ENCODE results near the gene CEP44. TPM values are rescaled to one million over a fixed set of nuclear protein-coding genes. Genes with fewer than 3 reads are reported as not detected.

Gene CEP44
- total and polyA plus RNA-seq, 4 donors: 2.2 to 18.7 (median 6.1) TPM

GRCh38 chr4:174316546-174316945 is 32.8 kb downstream of the CEP44 start:
- no peaks in the 10 kb centered on the region for H3K9me3 ChIP-seq (ENCODE audit: control insufficient read depth in 4 of 4, low read length in 3 of 4)
- WGBS: 95% methylated on average over 1 of the region's 1 CpG
- no peaks in the 10 kb centered on the region for H3K4me1 ChIP-seq (ENCODE audit: control insufficient read depth in 4 of 4, insufficient read depth in 4 of 4, low read length in 3 of 4)
- H3K27ac ChIP-seq (ENCODE audit: low read depth in 1 of 2, low read length in 2 of 2): no peak overlapping the region
- H3K4me3 ChIP-seq (ENCODE audit: low read depth in 1 of 3, low read length in 3 of 3): no peak overlapping the region
- no peak for DNase-seq (ENCODE audit: low spot score)
- no peaks in the 10 kb centered on the region for H3K27me3 ChIP-seq (ENCODE audit: control insufficient read depth in 4 of 4, insufficient read depth in 4 of 4, low read length in 3 of 4)
- TF ChIP-seq RAD21 (IDR thresholded peaks at IDR 0.05) (no peak), JUND (IDR thresholded peaks at IDR 0.05) (no peak), RXRA (IDR thresholded peaks at IDR 0.05) (no peak), EGR1 (IDR thresholded peaks at IDR 0.05; ENCODE audit: low read depth in 2 of 2) (no peak), HNF4G (IDR thresholded peaks at IDR 0.05) (no peak), REST (IDR thresholded peaks at IDR 0.05) (no peak), ZBTB33 (IDR thresholded peaks at IDR 0.05) (no peak), NR2F2 (IDR thresholded peaks at IDR 0.05) (no peak), FOXA2 (IDR thresholded peaks at IDR 0.05) (no peak), HNF4A (conservative IDR thresholded peaks at IDR 0.05) (no peak), YY1 (IDR thresholded peaks at IDR 0.05) (no peak), FOXA1 (IDR thresholded peaks at IDR 0.05) (no peak), CTCF (IDR thresholded peaks at IDR 0.05; ENCODE audit: low read depth, low read length, missing input control) (no peak), MAX (IDR thresholded peaks at IDR 0.05) (no peak), SP1 (IDR thresholded peaks at IDR 0.05) (no peak), ATF3 (IDR thresholded peaks at IDR 0.05) (no peak), GABPA (IDR thresholded peaks at IDR 0.05 in 1 of 2, conservative IDR thresholded peaks at IDR 0.05 in 1 of 2) (no peak), TAF1 (conservative IDR thresholded peaks at IDR 0.05) (no peak)
- peaks cover 2 to 6% (median 4%) of the 10 kb centered on the region in 4 donors for H3K36me3 ChIP-seq (ENCODE audit: control insufficient read depth in 4 of 4, insufficient read depth in 3 of 4, low read depth in 1 of 4, low read length in 3 of 4)
- H3K9ac ChIP-seq (ENCODE audit: low read depth in 1 of 2, low read length in 2 of 2): peak overlapping the region in 1 of 2 donors; percentile 38

Measured in liver (tissue), 9 donors.